ENCODE measurements around the gene ANKRD53. TPM values are rescaled to one million over a fixed set of nuclear protein-coding genes. Genes with fewer than 3 reads are reported as not detected.

ANKRD53 gene
- total RNA-seq, 4 donors from 2014 or later: 0.27 to 2.8 (median 0.97) TPM

GRCh38 chr2:71003396-71003795 is 25.0 kb downstream of the ANKRD53 start:
- H3K27me3 ChIP-seq: peaks cover 24% of the 10 kb centered on the region
- no peak overlapping the region for H3K27ac ChIP-seq
- H3K9me3 ChIP-seq: no peaks in the 10 kb centered on the region
- H3K4me1 ChIP-seq: peaks cover 0 to 9% (median 6%) of the 10 kb centered on the region in 3 donors
- 77 to 78% methylated on average over 4 to 5 of the region's 6 CpGs for WGBS, 2 donors (ENCODE audit: low coverage in 1 of 2)
- no peak for TF ChIP-seq POLR2A (IDR thresholded peaks at IDR 0.05)
- TF ChIP-seq EP300 (IDR thresholded peaks at IDR 0.05): no peak
- TF ChIP-seq POLR2AphosphoS5 (IDR thresholded peaks at IDR 0.05): no peak
- TF ChIP-seq, protein P1, sequence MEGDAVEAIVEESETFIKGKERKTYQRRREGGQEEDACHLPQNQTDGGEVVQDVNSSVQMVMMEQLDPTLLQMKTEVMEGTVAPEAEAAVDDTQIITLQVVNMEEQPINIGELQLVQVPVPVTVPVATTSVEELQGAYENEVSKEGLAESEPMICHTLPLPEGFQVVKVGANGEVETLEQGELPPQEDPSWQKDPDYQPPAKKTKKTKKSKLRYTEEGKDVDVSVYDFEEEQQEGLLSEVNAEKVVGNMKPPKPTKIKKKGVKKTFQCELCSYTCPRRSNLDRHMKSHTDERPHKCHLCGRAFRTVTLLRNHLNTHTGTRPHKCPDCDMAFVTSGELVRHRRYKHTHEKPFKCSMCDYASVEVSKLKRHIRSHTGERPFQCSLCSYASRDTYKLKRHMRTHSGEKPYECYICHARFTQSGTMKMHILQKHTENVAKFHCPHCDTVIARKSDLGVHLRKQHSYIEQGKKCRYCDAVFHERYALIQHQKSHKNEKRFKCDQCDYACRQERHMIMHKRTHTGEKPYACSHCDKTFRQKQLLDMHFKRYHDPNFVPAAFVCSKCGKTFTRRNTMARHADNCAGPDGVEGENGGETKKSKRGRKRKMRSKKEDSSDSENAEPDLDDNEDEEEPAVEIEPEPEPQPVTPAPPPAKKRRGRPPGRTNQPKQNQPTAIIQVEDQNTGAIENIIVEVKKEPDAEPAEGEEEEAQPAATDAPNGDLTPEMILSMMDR (IDR thresholded peaks at IDR 0.05): no peak
- no peak overlapping the region for H3K4me3 ChIP-seq
- H3K36me3 ChIP-seq: no peaks in the 10 kb centered on the region
- ATAC-seq: no peak

- peaks cover 0 to 9% (median 6%) of the 10 kb centered on the region in 3 donors for H3K4me1 ChIP-seq
- no peaks in the 10 kb centered on the region for H3K9me3 ChIP-seq
- TF ChIP-seq POLR2A (IDR thresholded peaks at IDR 0.05) (no peak), EP300 (IDR thresholded peaks at IDR 0.05) (no peak), POLR2AphosphoS5 (IDR thresholded peaks at IDR 0.05) (no peak)
- TF ChIP-seq, protein P1 (IDR thresholded peaks at IDR 0.05): no peak
- WGBS, 2 donors (ENCODE audit: low coverage in 1 of 2): 73 to 75% methylated on average over 6 of the region's 11 CpGs
- H3K36me3 ChIP-seq: no peaks in the 10 kb centered on the region
- peaks cover 30% of the 10 kb centered on the region for H3K27me3 ChIP-seq
- no peak overlapping the region for H3K4me3 ChIP-seq
- H3K27ac ChIP-seq: no peak overlapping the region
- no peak for ATAC-seq
Measured at GRCh38 chr2:71003966-71004755, 25.7 kb downstream of the ANKRD53 start.

GRCh38 chr2:71004857-71005256 is 26.4 kb downstream of the ANKRD53 start:
- 80 to 83% methylated on average over 1 of the region's 6 CpGs for WGBS, 2 donors (ENCODE audit: low coverage in 1 of 2)
- Histone ChIP-seq H3K9me3 (no peaks in the 10 kb centered on the region), H3K4me1 (peaks cover 0 to 9% (median 6%) of the 10 kb centered on the region in 3 donors), H3K36me3 (no peaks in the 10 kb centered on the region), H3K27me3 (peaks cover 32% of the 10 kb centered on the region), H3K27ac (no peak overlapping the region), H3K4me3 (no peak overlapping the region)
- ATAC-seq: no peak
- TF ChIP-seq POLR2AphosphoS5 (IDR thresholded peaks at IDR 0.05): no peak
- no peak for TF ChIP-seq POLR2A (IDR thresholded peaks at IDR 0.05)
- no peak for TF ChIP-seq EP300 (IDR thresholded peaks at IDR 0.05)
- TF ChIP-seq, protein P1 (IDR thresholded peaks at IDR 0.05): no peak

- no peaks in the 10 kb centered on the region for H3K9me3 ChIP-seq
- WGBS, 2 donors (ENCODE audit: low coverage in 1 of 2): 63 to 68% methylated on average over 5 to 10 of the region's 10 CpGs
- H3K27me3 ChIP-seq: peaks cover 38% of the 10 kb centered on the region
- H3K4me1 ChIP-seq: peaks cover 0 to 9% (median 6%) of the 10 kb centered on the region in 3 donors
- H3K27ac ChIP-seq: no peak overlapping the region
- ATAC-seq: no peak
- H3K36me3 ChIP-seq: no peaks in the 10 kb centered on the region
- TF ChIP-seq POLR2AphosphoS5 (IDR thresholded peaks at IDR 0.05): no peak
- TF ChIP-seq POLR2A (IDR thresholded peaks at IDR 0.05): no peak
- no peak overlapping the region for H3K4me3 ChIP-seq
Measured at GRCh38 chr2:71005271-71006202, 27.1 kb downstream of the ANKRD53 start.

DNA sequence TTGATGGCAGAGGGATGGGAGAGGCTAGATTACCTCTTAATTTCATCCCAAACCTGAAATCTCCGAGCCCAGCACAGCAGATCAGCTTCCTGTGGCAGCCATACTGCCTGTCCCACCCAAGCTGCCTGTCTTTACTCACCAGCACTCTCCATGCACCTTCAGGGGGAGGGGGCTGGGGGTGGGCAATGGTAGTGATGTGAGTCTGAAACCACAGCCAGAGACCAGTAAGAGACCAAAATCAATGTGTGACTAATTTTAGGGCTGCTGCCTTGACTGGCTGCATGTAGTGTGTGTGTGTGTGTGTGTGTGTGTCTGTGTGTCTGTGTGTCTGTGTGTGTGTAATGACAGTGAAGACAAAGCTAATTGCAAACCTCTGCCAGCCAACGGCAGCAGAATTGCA is 27.9 kb downstream of the ANKRD53 start:
- no peak overlapping the region for H3K27ac ChIP-seq
- ATAC-seq: no peak
- TF ChIP-seq, protein P1 (IDR thresholded peaks at IDR 0.05): no peak
- no peak for TF ChIP-seq POLR2AphosphoS5 (IDR thresholded peaks at IDR 0.05)
- TF ChIP-seq EP300 (IDR thresholded peaks at IDR 0.05): no peak
- no peak for TF ChIP-seq POLR2A (IDR thresholded peaks at IDR 0.05)
- H3K27me3 ChIP-seq: peaks cover 46% of the 10 kb centered on the region
- no peak overlapping the region for H3K4me3 ChIP-seq
- H3K36me3 ChIP-seq: no peaks in the 10 kb centered on the region
- WGBS, 2 donors (ENCODE audit: low coverage in 1 of 2): 80 to 86% methylated on average over 1 of the region's 2 CpGs
- H3K9me3 ChIP-seq: no peaks in the 10 kb centered on the region
- peaks cover 0 to 1% (median 1%) of the 10 kb centered on the region in 3 donors for H3K4me1 ChIP-seq

All from gastroesophageal sphincter (tissue), 4 donors.